GM10266 (cell line): ENCODE measurements around the gene LGALS8.
"Not testable (repeated sequence)": the region's sequence is repeated elsewhere in the genome, so short reads cannot be mapped to it uniquely, and the experiment has no call there.

Source experiments
- DNase-seq: peaks from one replicate; pipeline ENCODE4 v3.0.0; 2012; ENCODE audit errors: extremely low spot score
- CTCF ChIP-seq: IDR thresholded peaks from 2 replicates; pipeline ENCODE4 v1.5.1; 2012; ENCODE audit warnings: mild to moderate bottlenecking, low read depth; ENCODE audit not compliant: control insufficient read depth, insufficient read depth; ENCODE audit errors: missing control alignments

The LGALS8 gene

GRCh38 chr1:236501093-236501492 lies 22.7 kb upstream of the LGALS8 start:
- TF ChIP-seq CTCF: no peak
- no peak for DNase-seq

GRCh38 chr1:236502579-236502971 lies 21.2 kb upstream of the LGALS8 start:
- no peak for TF ChIP-seq CTCF
- no peak for DNase-seq

- TF ChIP-seq CTCF: no peak
- DNase-seq: no peak
Observed at GRCh38 chr1:236502972-236503639, 20.7 kb upstream of the LGALS8 start.

GRCh38 chr1:236504338-236504737 lies 19.4 kb upstream of the LGALS8 start:
- DNase-seq: not testable (repeated sequence)

GRCh38 chr1:236507022-236507700 lies 16.6 kb upstream of the LGALS8 start:
- TF ChIP-seq CTCF: no peak
- no peak for DNase-seq

GRCh38 chr1:236508593-236509027 lies 15.2 kb upstream of the LGALS8 start:
- TF ChIP-seq CTCF: no peak
- no peak for DNase-seq

- DNase-seq: no peak
- TF ChIP-seq CTCF: no peak
Observed at GRCh38 chr1:236509203-236509602, 14.6 kb upstream of the LGALS8 start.
